Progenitor cell of endocrine pancreas (in vitro differentiated cells): ENCODE data around the gene WDR72. TPM values are rescaled to one million over a fixed set of nuclear protein-coding genes. Genes with fewer than 3 reads are reported as not detected.
A peak's percentile ranks its signal among the peaks of the same experiment; 100 is the strongest.

Experiments
- DNase-seq: peaks from one replicate; pipeline ENCODE4 v3.0.0; 2021; ENCODE audit warnings: low spot score; ENCODE audit not compliant: unreplicated experiment
- H3K27ac Mint-ChIP-seq: 2 replicates; pipeline ENCODE4 v1.8.0; 2021; ENCODE audit warnings: mild to moderate bottlenecking, moderate library complexity, mixed read lengths
- H3K27me3 Mint-ChIP-seq: 2 replicates; pipeline ENCODE4 v1.8.0; 2021; ENCODE audit warnings: mixed read lengths
- H3K36me3 Mint-ChIP-seq: 2 replicates; pipeline ENCODE4 v1.8.0; 2022; ENCODE audit warnings: mixed read lengths; ENCODE audit not compliant: insufficient read depth
- H3K4me1 Mint-ChIP-seq: 2 replicates; pipeline ENCODE4 v1.8.0; 2021; ENCODE audit warnings: low read depth, mixed read lengths
- H3K4me3 Mint-ChIP-seq: 2 replicates; pipeline ENCODE4 v1.8.0; 2021; ENCODE audit warnings: low read depth, mild to moderate bottlenecking, moderate library complexity, mixed read lengths
- H3K9me3 Mint-ChIP-seq: 2 replicates; pipeline ENCODE4 v1.8.0; 2021; ENCODE audit warnings: low read depth, mixed read lengths
- CTCF ChIP-seq: fragments of 200-600 bp; sonication (generic); IDR thresholded peaks from one replicate; pipeline ENCODE4 v1.5.0; 2021; ENCODE audit warnings: antibody characterized with exemption, mild to moderate bottlenecking; ENCODE audit not compliant: unreplicated experiment
- total RNA-seq: library from RNA; stranded (reverse); gene quantifications from 2 replicates; pipeline ENCODE4 v1.2.1, GENCODE V29; 2021

The WDR72 gene
- total RNA-seq, 1 donor from 2014 or later, result 26.6 TPM

- no peak overlapping the region for H3K4me3 Mint-ChIP-seq
- peaks cover 6% of the 10 kb centered on the region for H3K36me3 Mint-ChIP-seq
- no peak overlapping the region for H3K27ac Mint-ChIP-seq
- peaks cover 7% of the 10 kb centered on the region for H3K9me3 Mint-ChIP-seq
- DNase-seq, result no peak
- H3K4me1 Mint-ChIP-seq, result peaks cover 30% of the 10 kb centered on the region
- no peaks in the 10 kb centered on the region for H3K27me3 Mint-ChIP-seq
- TF ChIP-seq CTCF, result no peak
These were observed 233.6 kb downstream of the WDR72 start for GRCh38 chr15:53525894-53526293.

- Mint-ChIP-seq H3K4me3 (no peak overlapping the region), H3K27ac (no peak overlapping the region), H3K27me3 (no peaks in the 10 kb centered on the region), H3K9me3 (peaks cover 3% of the 10 kb centered on the region), H3K4me1 (peaks cover 26% of the 10 kb centered on the region), H3K36me3 (peaks cover 6% of the 10 kb centered on the region)
- no peak for DNase-seq
- peak; percentile 19 for TF ChIP-seq CTCF
These were observed 236.5 kb downstream of the WDR72 start for GRCh38 chr15:53522991-53523390.

- Mint-ChIP-seq H3K27me3 (no peaks in the 10 kb centered on the region), H3K27ac (no peak overlapping the region), H3K9me3 (peaks cover 2% of the 10 kb centered on the region), H3K36me3 (peaks cover 3% of the 10 kb centered on the region), H3K4me1 (peaks cover 21% of the 10 kb centered on the region), H3K4me3 (no peak overlapping the region)
- TF ChIP-seq CTCF, result no peak
- no peak for DNase-seq
These were observed 238.5 kb downstream of the WDR72 start for GRCh38 chr15:53520996-53521395.

- no peak for DNase-seq
- Mint-ChIP-seq H3K36me3 (peaks cover 15% of the 10 kb centered on the region), H3K9me3 (peaks cover 7% of the 10 kb centered on the region), H3K4me3 (no peak overlapping the region), H3K4me1 (peaks cover 22% of the 10 kb centered on the region), H3K27ac (peak overlapping the region; percentile 52), H3K27me3 (no peaks in the 10 kb centered on the region)
- no peak for TF ChIP-seq CTCF
These were observed 246.0 kb downstream of the WDR72 start for GRCh38 chr15:53513431-53513830.

GRCh38 chr15:53512029-53512428, 247.4 kb downstream of the WDR72 start:
- DNase-seq, result no peak
- Mint-ChIP-seq H3K27me3 (no peaks in the 10 kb centered on the region), H3K9me3 (peaks cover 9% of the 10 kb centered on the region), H3K27ac (no peak overlapping the region), H3K36me3 (peaks cover 16% of the 10 kb centered on the region), H3K4me3 (no peak overlapping the region), H3K4me1 (peaks cover 20% of the 10 kb centered on the region)
- TF ChIP-seq CTCF, result peak; percentile 38
